Iris pigment epithelial cell (primary cell): ENCODE data around the gene ZRANB3.
A peak's percentile ranks its signal among the peaks of the same experiment; 100 is the strongest.
"Not testable (repeated sequence)": the region's sequence is repeated elsewhere in the genome, so short reads cannot be mapped to it uniquely, and the experiment has no call there.

Experiments
- DNase-seq: peaks from one replicate; pipeline ENCODE4 v3.0.0-alpha.2; 2011; ENCODE audit warnings: low read depth

Gene ZRANB3

DNA sequence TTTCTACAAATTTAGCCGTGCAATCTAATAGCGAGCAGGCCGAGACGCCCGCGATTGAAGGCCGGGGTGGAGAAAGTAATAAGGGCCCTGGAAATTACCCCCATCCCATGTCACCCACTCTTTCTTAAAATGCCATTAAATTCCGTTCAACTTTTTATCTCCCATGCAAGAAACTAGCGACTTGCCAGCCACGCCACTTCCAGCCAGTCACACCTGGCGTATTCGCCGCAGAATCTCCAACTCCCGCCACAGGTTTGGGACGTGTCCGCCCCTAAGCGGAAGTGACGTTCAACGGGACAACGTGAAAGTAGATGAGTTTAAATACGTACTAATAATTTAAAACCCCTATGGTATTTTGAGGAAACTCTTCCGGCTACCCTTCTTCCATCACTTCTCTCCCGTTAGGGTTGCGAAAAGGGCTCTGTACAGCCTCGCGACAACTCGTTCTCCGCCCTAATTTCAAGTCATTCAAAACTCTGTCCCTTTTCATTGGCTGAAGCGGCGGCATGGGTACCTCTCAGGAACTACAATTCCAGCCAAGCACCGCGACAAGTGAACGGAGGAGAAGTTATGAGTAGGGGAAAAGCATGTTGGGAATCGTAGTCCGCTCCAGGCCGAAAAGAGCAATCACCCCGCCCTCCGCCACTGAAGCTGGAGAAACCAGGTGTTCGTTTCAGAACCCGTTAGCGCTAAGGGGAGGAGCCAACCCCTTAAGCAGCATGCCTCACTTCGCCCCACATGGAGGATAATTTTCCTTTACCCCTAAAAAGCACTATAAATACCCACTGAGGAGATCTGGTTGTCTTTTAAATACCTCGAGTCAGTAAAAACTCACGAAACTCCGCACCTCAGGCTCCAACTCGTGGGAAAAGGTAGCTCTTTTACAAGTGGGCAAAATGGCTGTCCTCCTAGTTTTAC lies at the start of gene ZRANB3:
Gene ZRANB3 (minus strand): TSS at position 906 of the 918 bp plus-strand sequence.
- DNase-seq, result peak; percentile 99

DNA sequence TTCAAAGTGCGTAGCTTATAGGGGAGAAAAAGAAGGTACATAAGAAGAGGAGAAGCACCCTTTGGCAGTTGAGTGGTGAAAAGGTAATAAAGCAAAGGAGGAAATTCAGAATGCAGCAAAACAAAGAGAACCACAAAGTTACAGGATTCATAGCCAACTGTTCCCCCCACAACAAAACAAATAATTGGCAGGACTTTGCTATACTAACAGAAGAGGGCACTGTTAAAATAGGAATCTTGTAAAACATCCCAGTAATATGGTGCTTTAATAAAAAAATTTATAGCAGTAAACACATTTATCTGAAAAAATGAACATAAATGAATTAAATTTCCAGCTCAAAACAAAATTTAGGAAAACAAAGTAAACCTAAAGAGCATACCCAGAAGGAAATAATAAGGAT lies 42.6 kb upstream of the ZRANB3 start:
- DNase-seq, result no peak

GRCh38 chr2:135570884-135571283 lies 39.9 kb upstream of the ZRANB3 start:
- no peak for DNase-seq

- DNase-seq, result peak; percentile 69
These were observed 32.8 kb upstream of the ZRANB3 start for GRCh38 chr2:135563793-135564192.

GRCh38 chr2:135561925-135562324 lies 30.9 kb upstream of the ZRANB3 start:
- DNase-seq, result peak; percentile 42

- peak; percentile 27 for DNase-seq
These were observed 26.5 kb upstream of the ZRANB3 start for GRCh38 chr2:135557530-135557929.

GRCh38 chr2:135555311-135555710 lies 24.3 kb upstream of the ZRANB3 start:
- DNase-seq, result no peak

- DNase-seq, result no peak
These were observed 21.9 kb upstream of the ZRANB3 start for GRCh38 chr2:135552887-135553286.

GRCh38 chr2:135551356-135551755 lies 20.3 kb upstream of the ZRANB3 start:
- no peak for DNase-seq

- DNase-seq, result no peak
These were observed 16.3 kb upstream of the ZRANB3 start for GRCh38 chr2:135547311-135547710.

DNA sequence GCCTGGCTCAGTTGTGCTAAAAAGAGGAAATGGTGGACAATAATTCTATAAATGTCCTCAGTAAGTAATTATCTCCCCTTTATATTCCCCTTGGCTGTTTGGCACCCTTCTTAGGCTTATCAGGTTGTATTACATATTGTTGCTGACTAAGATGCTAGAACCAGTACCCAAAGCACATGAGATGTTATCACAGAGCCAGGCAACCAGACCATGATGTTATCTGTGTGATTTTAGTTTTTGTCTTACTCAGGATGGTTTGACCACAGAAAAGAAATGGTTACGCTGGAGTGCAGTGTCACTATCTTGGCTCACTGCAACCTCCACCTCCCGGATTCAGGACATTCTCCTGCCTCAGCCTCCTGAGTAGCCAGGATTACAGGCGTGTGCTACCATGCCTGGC lies 15.4 kb upstream of the ZRANB3 start:
- DNase-seq, result no peak

DNA sequence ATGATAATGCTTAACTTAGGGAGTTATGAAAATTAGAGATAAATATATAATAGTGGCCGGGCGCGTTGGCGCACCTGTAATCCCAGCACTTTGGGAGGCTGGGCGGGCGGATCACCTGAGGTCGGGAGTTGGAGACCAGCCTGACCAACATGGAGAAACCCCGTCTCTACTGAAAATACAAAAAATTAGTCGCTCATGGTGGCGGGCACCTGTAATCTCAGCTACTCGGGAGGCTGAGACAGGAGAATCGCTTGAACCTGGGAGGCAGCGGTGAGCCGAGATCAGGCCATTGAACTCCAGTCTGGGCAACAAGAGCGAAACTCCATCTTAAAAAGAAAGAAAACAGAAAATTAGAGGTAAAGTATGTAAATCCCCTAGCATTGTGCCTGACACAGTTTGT lies 2.5 kb upstream of the ZRANB3 start:
- DNase-seq, result not testable (repeated sequence)

DNA sequence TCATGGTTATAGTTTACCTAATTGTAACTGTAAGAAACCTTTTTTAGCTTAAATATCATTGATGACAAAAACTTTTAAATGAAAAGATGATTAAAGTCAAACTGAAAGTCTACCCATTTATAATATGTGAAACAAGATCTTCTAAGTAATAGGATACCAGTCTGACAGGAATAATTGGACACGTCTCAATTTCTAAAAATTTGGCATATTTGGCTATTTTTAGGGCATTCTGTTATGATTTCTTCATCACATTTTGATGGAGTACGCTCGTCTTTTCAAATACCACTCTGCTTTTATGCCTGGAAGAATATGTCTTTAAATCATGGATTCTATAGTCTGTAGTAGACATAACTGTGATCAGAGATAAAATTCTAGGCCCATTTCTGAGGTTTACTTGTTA lies 1.6 kb upstream of the ZRANB3 start:
- peak; percentile 32 for DNase-seq

- DNase-seq, result peak; percentile 100
These were observed 496 bp upstream of the ZRANB3 start, which contains the start of gene R3HDM1 for GRCh38 chr2:135531231-135532197. TSS of gene R3HDM1 (plus strand) at chr2:135531484. CDS start at chr2:135604846, 73,362 bp downstream.

DNA sequence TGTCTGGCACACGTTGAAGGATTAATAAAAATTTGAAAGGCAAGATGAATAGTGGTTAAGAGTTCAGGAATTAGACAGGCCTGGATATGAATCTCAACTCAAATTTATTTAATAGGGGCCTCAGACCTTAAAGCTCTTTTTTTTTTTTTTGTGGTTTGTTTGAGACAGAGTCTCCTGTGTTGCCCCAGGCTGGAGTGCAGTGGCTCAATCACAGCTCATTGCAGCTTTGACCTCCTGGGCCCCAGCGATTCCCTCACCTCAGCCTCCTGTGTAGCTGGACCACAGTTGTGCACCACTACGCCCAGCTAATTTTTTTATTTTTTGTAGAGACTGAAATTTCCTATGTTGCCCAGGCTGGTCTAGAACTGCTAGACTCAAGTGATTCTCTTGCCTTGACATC lies 3.0 kb downstream of the ZRANB3 start:
- DNase-seq, result no peak

GRCh38 chr2:135525786-135526185 lies 5.2 kb downstream of the ZRANB3 start:
- DNase-seq, result no peak

DNA sequence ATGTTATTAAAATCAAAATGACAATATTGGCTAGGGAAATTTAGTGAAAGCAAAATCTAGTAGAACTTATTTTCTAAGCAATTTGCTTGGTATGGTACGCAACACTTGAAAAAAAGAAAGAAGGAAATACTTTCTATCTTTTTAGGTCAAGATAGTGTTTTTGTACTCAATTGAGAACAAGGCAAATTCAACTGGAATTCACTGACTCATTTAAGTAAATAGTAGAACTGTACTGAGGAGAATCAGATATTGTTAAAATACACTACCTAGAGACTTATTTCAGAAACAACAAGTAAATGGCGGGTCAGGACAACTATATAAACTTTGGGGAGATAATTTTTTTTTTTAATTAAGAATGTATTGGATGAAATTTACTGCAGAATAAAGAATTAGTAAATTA lies 18.9 kb downstream of the ZRANB3 start:
- peak; percentile 49 for DNase-seq

- DNase-seq, result no peak
These were observed 20.4 kb downstream of the ZRANB3 start for GRCh38 chr2:135510577-135510976.

- no peak for DNase-seq
These were observed 26.2 kb downstream of the ZRANB3 start for GRCh38 chr2:135504811-135505210.

DNA sequence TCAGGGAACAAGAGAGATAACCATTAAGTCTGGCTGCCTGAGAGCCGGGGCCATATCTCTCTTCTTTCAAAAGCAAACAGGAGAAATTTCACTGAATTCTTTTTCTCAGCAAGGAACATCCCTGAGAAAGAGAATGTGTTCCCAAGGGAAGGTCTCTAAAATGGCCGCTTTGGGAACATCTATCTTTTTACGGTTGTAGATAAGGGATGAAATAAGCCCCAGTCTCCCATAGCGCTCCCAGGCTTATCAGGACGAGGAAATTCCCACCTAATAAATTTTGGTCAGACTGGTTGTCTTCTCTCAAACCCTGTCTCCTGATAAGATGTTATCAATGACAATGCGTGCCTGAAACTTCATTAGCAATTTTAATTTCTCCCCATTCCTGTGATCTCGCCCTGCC lies 32.4 kb downstream of the ZRANB3 start:
- DNase-seq, result not testable (repeated sequence)

GRCh38 chr2:135494917-135495316 lies 36.1 kb downstream of the ZRANB3 start:
- peak; percentile 21 for DNase-seq

DNA sequence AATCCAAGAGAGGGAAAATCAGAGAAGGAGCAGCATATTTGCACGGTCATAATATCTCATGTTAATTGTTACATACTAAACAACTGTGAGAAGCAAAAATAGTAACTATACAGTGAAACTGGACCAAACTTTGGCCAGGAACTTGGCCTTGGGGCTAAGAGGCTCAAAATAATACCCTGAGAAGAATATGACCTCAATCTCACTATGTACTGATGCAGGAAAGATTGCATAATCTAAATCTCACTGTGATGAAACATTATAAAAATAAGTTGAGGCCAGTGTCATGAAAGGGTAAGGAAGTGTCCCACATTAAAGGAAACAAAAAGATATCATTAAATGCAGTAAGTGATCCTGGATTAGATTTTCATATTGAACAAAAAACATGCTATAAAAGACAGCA lies 36.5 kb downstream of the ZRANB3 start:
- DNase-seq, result peak; percentile 81

GRCh38 chr2:135490376-135490775 lies 40.6 kb downstream of the ZRANB3 start:
- DNase-seq, result peak; percentile 15
